ENCODE data around the gene PTH2R.

GRCh38 chr2:208371634-208371935 lies 35.0 kb upstream of the PTH2R start:
- TF ChIP-seq POLR2A (IDR thresholded peaks at IDR 0.05) (no peak), CTCF (IDR thresholded peaks at IDR 0.05) (no peak)

All from Peyer's patch (tissue), 4 donors.